AG04450 (cell line): ENCODE measurements around the gene TBX3. TPM values are rescaled to one million over a fixed set of nuclear protein-coding genes. Genes with fewer than 3 reads are reported as not detected.

Experiments used
- CTCF ChIA-PET: fragments of 300-600, 350-600 bp; formaldehyde crosslinking; extraction: SDS; loops from one replicate; lab custom pipeline; 2022; ENCODE audit warnings: antibody characterized with exemption, inconsistent platforms; lab: Charles Lee
- POLR2A ChIA-PET: fragments of 350-600 bp; formaldehyde crosslinking; extraction: SDS; loops from one replicate; lab custom pipeline; 2021; ENCODE audit warnings: antibody characterized with exemption, inconsistent platforms; lab: Yijun Ruan, JAX
- DNase-seq: peaks from one replicate; pipeline ENCODE4 v3.0.0-alpha.2; 2011; ENCODE audit warnings: low read depth, low spot score
- H3K27ac ChIP-seq: one replicate; pipeline ENCODE4 v1.5.1; 2012; ENCODE audit warnings: low read depth, low read length, control low read depth
- H3K27me3 ChIP-seq: one replicate; pipeline ENCODE4 v1.6.0; 2012; ENCODE audit warnings: low read length; ENCODE audit not compliant: control insufficient read depth, insufficient read depth
- H3K4me3 ChIP-seq: 2 replicates; pipeline ENCODE4 v1.5.1; 2011; ENCODE audit warnings: mild to moderate bottlenecking, low read depth, low read length, control low read depth
- H3K9me3 ChIP-seq: 2 replicates; pipeline ENCODE4 v1.5.1; 2012; ENCODE audit warnings: low read length; ENCODE audit not compliant: control insufficient read depth, insufficient read depth
- polyA plus RNA-seq: library from polyadenylated mRNA; depleted of rRNA; stranded (reverse); fragments of >200 nt; gene quantifications from 2 replicates; pipeline ENCODE4 v1.2.3, GENCODE V29; 2011
- TF ChIP-seq, protein P1 (sequence below): IDR thresholded peaks from 2 replicates; pipeline ENCODE4 v1.5.1; 2011; ENCODE audit warnings: low read depth, low read length, control low read depth, inconsistent platforms

TBX3 gene
- polyA plus RNA-seq, 1 experiment: 54.8 TPM

DNA sequence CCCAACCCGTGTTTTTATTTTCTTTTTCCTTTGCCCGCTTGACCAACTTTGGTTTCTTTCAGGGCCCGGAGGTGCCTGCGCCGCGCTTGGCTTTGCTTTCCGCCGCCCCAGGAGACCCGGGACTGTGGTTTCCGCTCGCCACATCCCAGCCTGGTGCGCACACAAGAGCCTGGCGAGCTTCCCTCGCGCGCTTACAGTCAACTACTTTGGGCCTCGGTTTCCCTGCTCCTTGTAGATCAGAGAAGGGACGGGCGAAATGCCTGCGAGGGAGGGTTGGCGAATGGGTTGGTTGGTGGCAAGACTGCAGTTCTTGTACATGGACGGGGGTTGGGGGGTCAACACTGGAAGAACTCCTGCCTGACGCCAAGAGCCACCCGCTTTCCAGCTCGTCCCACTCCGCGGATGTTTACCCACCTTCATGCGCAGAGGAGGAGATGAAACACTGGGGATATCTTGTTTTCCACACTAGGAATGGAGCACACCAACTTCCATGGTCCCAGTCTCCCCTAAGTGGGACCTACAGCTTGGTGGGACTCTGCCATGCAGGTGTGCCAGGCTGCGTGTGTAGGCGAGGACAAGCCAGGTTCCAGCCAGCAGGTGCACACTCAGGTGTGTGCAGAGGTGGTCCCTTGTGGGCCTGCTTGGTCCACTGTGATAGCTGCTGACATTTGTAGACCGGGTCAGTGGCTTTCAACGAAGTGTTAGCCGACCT, 16.6 kb upstream of the TBX3 start:
- ChIA-PET CTCF (interaction anchor here (1.9 kb wide), 1 partner anchor 9 kb away, joined by 4 read pairs; no protein-coding TSS in a partner anchor), POLR2A (no interaction called here)

DNA sequence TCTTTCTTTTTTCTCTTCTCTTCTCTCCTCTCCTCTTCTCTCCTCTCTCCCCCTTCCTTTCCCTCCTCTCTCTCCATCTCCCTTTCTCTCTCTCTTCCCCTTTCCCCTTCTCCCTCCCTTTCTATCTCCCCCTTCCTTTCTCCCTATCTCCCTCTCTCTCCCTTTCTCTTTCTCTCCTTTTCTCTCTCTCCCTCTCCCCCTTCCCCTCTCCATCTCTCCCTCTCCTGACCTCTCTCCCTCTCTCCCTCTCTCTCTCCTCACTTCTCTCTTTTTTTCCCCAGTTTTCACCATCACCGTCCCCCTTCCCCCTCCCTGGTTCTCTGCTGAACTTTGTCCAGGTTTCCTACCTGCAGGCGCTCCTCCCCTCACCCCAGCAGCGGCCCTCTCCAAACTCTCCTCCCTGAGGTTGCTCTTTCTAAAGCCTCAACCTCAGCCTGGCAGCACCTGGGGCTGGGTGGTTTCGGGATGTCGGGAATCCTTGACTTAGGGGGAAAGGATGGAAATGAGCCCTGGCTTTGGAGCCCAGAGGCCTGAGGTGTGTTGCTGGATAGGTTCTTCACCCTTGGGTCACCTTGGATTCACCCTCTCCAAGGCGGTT, 14.7 kb upstream of the TBX3 start:
- CTCF ChIA-PET: no interaction called here
- TF ChIP-seq, protein P1, sequence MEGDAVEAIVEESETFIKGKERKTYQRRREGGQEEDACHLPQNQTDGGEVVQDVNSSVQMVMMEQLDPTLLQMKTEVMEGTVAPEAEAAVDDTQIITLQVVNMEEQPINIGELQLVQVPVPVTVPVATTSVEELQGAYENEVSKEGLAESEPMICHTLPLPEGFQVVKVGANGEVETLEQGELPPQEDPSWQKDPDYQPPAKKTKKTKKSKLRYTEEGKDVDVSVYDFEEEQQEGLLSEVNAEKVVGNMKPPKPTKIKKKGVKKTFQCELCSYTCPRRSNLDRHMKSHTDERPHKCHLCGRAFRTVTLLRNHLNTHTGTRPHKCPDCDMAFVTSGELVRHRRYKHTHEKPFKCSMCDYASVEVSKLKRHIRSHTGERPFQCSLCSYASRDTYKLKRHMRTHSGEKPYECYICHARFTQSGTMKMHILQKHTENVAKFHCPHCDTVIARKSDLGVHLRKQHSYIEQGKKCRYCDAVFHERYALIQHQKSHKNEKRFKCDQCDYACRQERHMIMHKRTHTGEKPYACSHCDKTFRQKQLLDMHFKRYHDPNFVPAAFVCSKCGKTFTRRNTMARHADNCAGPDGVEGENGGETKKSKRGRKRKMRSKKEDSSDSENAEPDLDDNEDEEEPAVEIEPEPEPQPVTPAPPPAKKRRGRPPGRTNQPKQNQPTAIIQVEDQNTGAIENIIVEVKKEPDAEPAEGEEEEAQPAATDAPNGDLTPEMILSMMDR: no peak
- Histone ChIP-seq H3K9me3 (peaks cover 6% of the 10 kb centered on the region), H3K4me3 (peak overlapping the region; percentile 54), H3K27ac (no peak overlapping the region), H3K27me3 (peaks cover 6% of the 10 kb centered on the region)
- DNase-seq: no peak
- POLR2A ChIA-PET: no interaction called here

More for the DNA sequence above, 16.6 kb upstream of the TBX3 start:
- TF ChIP-seq, protein P1: no peak
- Histone ChIP-seq H3K4me3 (no peak overlapping the region), H3K27ac (no peak overlapping the region), H3K27me3 (peaks cover 6% of the 10 kb centered on the region), H3K9me3 (peaks cover 6% of the 10 kb centered on the region)
- no peak for DNase-seq

DNA sequence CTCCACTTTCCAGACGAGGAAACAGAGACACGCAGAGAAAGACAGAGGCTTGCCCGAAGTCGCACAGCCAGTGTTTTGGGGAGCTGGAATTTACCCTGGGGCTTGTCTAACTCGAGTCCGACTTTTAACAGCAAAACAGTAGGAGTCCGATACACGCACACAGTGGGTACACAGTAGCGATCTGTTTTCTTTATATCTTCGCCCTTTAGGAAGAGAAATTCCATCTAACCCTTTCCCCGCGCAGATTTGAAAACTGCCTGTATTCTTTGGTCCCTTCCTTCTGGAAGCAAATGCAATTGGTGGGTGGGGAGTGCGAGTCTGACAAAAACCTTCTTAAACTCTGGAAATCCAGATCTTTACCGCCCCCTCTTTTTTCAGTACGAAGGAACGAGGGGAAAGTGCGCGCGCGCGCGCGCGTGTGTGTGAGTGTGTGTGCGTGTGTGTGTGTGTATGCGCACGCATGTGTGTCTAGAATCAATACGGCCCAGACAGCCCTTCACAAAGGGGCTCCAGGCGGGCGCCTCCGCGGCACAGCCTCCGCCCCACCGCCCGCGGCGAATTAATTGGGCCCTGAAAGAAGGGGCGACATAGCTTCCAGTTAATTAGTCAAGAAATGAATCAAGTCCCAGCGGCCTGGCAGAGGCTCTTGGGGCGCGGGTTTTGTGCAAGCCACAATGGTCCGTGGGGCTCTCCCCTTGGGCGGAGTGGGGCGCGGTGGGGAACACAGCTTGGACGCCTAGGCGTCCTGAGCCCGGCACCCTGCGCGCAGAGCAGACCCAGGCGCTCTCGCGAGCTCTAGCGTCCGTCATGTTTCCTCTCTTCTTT, 14.0 kb upstream of the TBX3 start:
- H3K27ac ChIP-seq: peak overlapping the region; percentile 21
- DNase-seq: no peak
- ChIA-PET CTCF (no interaction called here), POLR2A (interaction anchor here (0.5 kb wide), 1 partner anchor 460 kb away, joined by 5 read pairs; no protein-coding TSS in a partner anchor)
- peak overlapping the region; percentile 54 for H3K4me3 ChIP-seq
- peaks cover 6% of the 10 kb centered on the region for H3K27me3 ChIP-seq
- TF ChIP-seq, protein P1: no peak
- peaks cover 6% of the 10 kb centered on the region for H3K9me3 ChIP-seq

DNA sequence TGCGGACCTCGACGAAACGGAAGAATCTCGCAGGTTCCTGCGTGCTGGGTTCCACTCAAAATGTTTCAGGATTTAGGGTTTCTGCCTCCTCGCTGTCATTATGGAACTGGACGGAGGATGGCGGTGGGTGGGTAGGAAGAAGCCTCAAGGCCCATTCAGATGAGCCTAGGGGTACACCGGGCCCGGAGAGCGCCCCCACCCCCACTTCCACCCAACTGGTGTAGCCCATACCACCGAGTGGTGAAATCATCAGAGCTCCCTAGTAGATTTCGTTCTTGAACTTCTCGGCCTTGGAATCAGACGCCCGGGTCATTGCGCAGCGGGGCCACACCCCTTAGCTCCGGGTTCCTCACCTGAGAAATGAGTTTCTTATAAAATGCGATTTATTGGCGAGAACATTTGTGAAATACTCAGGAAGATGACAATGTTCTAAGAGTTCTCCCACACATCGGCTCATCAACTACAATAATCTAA, 13.3 kb upstream of the TBX3 start:
- H3K27me3 ChIP-seq: peaks cover 6% of the 10 kb centered on the region
- CTCF ChIA-PET: no interaction called here
- H3K27ac ChIP-seq: no peak overlapping the region
- TF ChIP-seq, protein P1: no peak
- peaks cover 6% of the 10 kb centered on the region for H3K9me3 ChIP-seq
- no peak overlapping the region for H3K4me3 ChIP-seq
- POLR2A ChIA-PET: interaction anchor here (0.5 kb wide), 1 partner anchor 461 kb away, joined by 5 read pairs; no protein-coding TSS in a partner anchor
- no peak for DNase-seq
